Measurements from ENCODE around the gene DNAAF2. TPM values are rescaled to one million over a fixed set of nuclear protein-coding genes. Genes with fewer than 3 reads are reported as not detected.
A peak's percentile ranks its signal among the peaks of the same experiment; 100 is the strongest.
"Not testable (repeated sequence)": the region's sequence is repeated elsewhere in the genome, so short reads cannot be mapped to it uniquely, and the experiment has no call there.

Gene DNAAF2
- total and polyA plus RNA-seq, 2 experiments from 2014 or later = 11.0 to 11.1 TPM

DNA sequence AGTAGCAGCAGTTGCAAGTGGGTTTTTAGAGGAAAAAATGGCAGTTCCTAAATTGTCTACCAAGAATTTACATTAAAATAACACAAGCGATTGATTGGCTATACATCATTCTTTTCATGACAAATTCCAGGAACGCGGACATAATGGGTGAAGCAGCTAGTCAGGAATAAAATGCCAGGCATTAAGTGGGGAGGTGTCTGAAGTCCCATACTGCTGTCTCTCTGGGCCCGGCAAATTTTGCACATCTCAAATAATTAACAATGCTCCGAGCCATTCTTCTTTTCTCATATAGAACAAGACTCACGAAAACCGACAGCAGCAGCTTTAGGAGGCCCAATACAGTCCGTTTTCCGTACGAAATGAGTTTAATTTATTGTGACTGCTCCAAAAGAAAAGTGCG is 15.3 kb downstream of the DNAAF2 start:
- Histone ChIP-seq H3K9me2 (ENCODE audit: insufficient read depth) (no peaks in the 10 kb centered on the region), H2AFZ (peak overlapping the region; percentile 75), H3K36me3 (ENCODE audit: low read depth) (peaks cover 18% of the 10 kb centered on the region), H3K9ac (peak overlapping the region; percentile 94), H3K27ac (peak overlapping the region; percentile 96), H3F3A (ENCODE audit: insufficient read depth) (peaks cover 63% of the 10 kb centered on the region), H3K79me2 (ENCODE audit: insufficient read depth) (peaks cover 83% of the 10 kb centered on the region), H3K9me3 (ENCODE audit: low read depth) (no peaks in the 10 kb centered on the region), H3K27me3 (replicated peaks; ENCODE audit: insufficient read depth) (no peaks in the 10 kb centered on the region), H3K4me3 (peak overlapping the region; percentile 90), H3K4me2 (ENCODE audit: unreplicated experiment) (peak overlapping the region; percentile 85), H4K20me1 (ENCODE audit: insufficient read depth) (no peaks in the 10 kb centered on the region), H3K4me1 (ENCODE audit: insufficient read depth) (peaks cover 51% of the 10 kb centered on the region)
- peak; percentile 19 for DNase-seq
- TF ChIP-seq EZH2 (IDR thresholded peaks at IDR 0.05; ENCODE audit: insufficient read depth, poor library complexity, severe bottlenecking) (no peak), EZH2phosphoT487 (IDR thresholded peaks at IDR 0.05; ENCODE audit: insufficient read depth, low read depth) (no peak)
- 5 to 6% methylated on average over 11 of the region's 11 CpGs for WGBS, 2 experiments (ENCODE audit: low coverage in 1 of 2, low lambda C conversion rate in 2 of 2, missing lambda C conversion rate in 2 of 2)
- in situ Hi-C loops (cut with MboI) = no loop called here

DNA sequence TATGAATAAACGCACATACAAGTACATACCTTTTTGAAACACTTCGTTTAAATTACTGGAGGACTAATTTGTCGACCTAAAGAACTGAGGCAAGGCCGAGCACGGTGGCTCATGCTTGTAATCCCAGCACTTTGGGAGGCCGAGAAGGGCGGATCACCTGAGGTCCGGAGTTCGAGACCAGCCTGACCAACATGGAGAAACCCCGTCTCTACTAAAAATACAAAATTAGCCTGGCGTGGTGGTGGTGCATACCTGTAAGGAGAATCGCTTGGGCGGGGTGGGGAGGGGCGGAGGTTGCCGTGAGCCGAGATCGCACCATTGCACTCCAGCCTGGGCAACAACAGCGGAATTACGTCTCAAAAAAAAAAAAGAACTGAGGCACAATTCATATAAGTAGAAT is 15.8 kb downstream of the DNAAF2 start:
- H3K27me3 ChIP-seq (replicated peaks; ENCODE audit: insufficient read depth); H2AFZ ChIP-seq; H4K20me1 ChIP-seq (ENCODE audit: insufficient read depth); in situ Hi-C loops (cut with MboI); DNase-seq; H3K9me2 ChIP-seq (ENCODE audit: insufficient read depth); H3K9me3 ChIP-seq (ENCODE audit: low read depth): not testable (repeated sequence)
- H3K27ac ChIP-seq = peak overlapping the region; percentile 96
- H3K36me3 ChIP-seq (ENCODE audit: low read depth) = peaks cover 18% of the 10 kb centered on the region
- peaks cover 49% of the 10 kb centered on the region for H3K4me1 ChIP-seq (ENCODE audit: insufficient read depth)
- H3K79me2 ChIP-seq (ENCODE audit: insufficient read depth) = peaks cover 79% of the 10 kb centered on the region
- H3F3A ChIP-seq (ENCODE audit: insufficient read depth) = peaks cover 63% of the 10 kb centered on the region
- 81 to 84% methylated on average over 18 to 19 of the region's 19 CpGs for WGBS, 2 experiments (ENCODE audit: low coverage in 1 of 2, low lambda C conversion rate in 2 of 2, missing lambda C conversion rate in 2 of 2)
- peak overlapping the region; percentile 90 for H3K4me3 ChIP-seq
- H3K4me2 ChIP-seq (ENCODE audit: unreplicated experiment) = peak overlapping the region; percentile 85
- H3K9ac ChIP-seq = peak overlapping the region; percentile 94

DNA sequence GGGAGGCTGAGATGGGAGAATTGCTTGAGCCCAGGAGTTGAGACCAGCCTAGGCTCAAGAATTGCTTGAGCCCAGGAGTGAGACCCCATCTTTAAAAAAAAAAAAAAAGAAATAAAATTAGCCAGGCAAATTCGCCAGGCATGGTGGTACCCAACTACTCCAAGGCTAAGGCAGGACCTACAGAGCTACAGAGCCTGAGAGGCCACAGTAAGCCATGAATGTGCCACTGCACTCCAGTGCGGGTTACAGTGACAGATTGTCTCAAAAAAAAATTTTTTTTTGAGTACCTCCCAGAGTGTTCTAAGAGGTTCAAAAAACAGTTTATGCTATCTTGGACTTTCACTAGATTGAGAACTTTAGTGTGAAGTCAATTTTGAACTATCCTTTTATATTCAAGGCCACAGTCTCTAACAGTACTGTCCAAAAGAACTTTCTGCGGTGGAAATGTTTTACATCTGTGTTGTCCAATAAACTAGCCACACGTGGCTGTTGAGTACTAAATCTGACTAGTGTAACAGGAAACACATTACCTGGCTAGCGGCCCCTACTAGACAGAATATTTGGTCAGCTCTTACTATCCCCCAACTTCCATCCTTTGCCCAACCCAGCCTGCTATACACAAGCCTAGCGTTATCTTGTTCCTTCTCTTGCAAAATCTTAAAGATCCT is 17.1 kb downstream of the DNAAF2 start:
- Histone ChIP-seq H3K4me2 (ENCODE audit: unreplicated experiment) (peak overlapping the region; percentile 85), H3K79me2 (ENCODE audit: insufficient read depth) (peaks cover 70% of the 10 kb centered on the region), H3K9me2 (ENCODE audit: insufficient read depth) (no peaks in the 10 kb centered on the region), H3F3A (ENCODE audit: insufficient read depth) (peaks cover 53% of the 10 kb centered on the region), H3K4me1 (ENCODE audit: insufficient read depth) (peaks cover 36% of the 10 kb centered on the region), H3K4me3 (peak overlapping the region; percentile 46; the same call in 1 of the 2 replicates), H3K36me3 (ENCODE audit: low read depth) (peaks cover 18% of the 10 kb centered on the region), H3K27me3 (replicated peaks; ENCODE audit: insufficient read depth) (no peaks in the 10 kb centered on the region), H2AFZ (no peak overlapping the region), H3K9me3 (ENCODE audit: low read depth) (no peaks in the 10 kb centered on the region), H4K20me1 (ENCODE audit: insufficient read depth) (no peaks in the 10 kb centered on the region), H3K27ac (peak overlapping the region; percentile 66), H3K9ac (no peak overlapping the region)
- DNase-seq = no peak
- TF ChIP-seq EZH2phosphoT487 (IDR thresholded peaks at IDR 0.05; ENCODE audit: insufficient read depth, low read depth) (no peak), EZH2 (IDR thresholded peaks at IDR 0.05; ENCODE audit: insufficient read depth, poor library complexity, severe bottlenecking) (no peak)
- 91 to 93% methylated on average over 6 of the region's 6 CpGs for WGBS, 2 experiments (ENCODE audit: low coverage in 1 of 2, low lambda C conversion rate in 2 of 2, missing lambda C conversion rate in 2 of 2)
- in situ Hi-C loops (cut with MboI) = no loop called here

DNA sequence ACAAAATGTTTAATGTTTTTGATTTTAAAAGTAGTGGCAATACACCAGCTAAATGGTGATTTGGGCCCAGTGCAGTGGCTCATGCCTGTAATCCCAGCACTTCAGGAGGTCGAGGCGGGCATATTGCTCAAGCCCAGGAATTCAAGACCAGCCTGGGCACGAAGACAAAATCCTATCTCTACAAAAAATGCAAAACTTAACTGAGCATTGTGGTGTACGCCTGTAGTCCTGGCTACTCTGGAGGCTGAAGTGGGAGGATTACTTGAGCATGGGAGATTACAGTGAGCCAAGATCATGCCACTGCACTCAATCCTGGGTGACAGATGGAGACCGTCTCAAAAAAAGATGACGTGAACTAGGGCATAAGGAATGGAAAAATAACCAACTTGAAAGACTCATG is 19.3 kb downstream of the DNAAF2 start:
- Histone ChIP-seq H3K27ac (no peak overlapping the region), H4K20me1 (ENCODE audit: insufficient read depth) (no peaks in the 10 kb centered on the region), H3K36me3 (ENCODE audit: low read depth) (peaks cover 18% of the 10 kb centered on the region), H3K79me2 (ENCODE audit: insufficient read depth) (peaks cover 57% of the 10 kb centered on the region), H3F3A (ENCODE audit: insufficient read depth) (peaks cover 51% of the 10 kb centered on the region), H3K4me3 (no peak overlapping the region), H3K4me1 (ENCODE audit: insufficient read depth) (peaks cover 24% of the 10 kb centered on the region), H2AFZ (no peak overlapping the region), H3K9ac (no peak overlapping the region), H3K4me2 (ENCODE audit: unreplicated experiment) (no peak overlapping the region), H3K9me2 (ENCODE audit: insufficient read depth) (no peaks in the 10 kb centered on the region), H3K27me3 (replicated peaks; ENCODE audit: insufficient read depth) (no peaks in the 10 kb centered on the region), H3K9me3 (ENCODE audit: low read depth) (no peaks in the 10 kb centered on the region)
- TF ChIP-seq EZH2phosphoT487 (IDR thresholded peaks at IDR 0.05; ENCODE audit: insufficient read depth, low read depth) = no peak
- no peak for TF ChIP-seq EZH2 (IDR thresholded peaks at IDR 0.05; ENCODE audit: insufficient read depth, poor library complexity, severe bottlenecking)
- in situ Hi-C loops (cut with MboI) = no loop called here
- 92% methylated on average over 6 of the region's 6 CpGs for WGBS, 2 experiments (ENCODE audit: low coverage in 1 of 2, low lambda C conversion rate in 2 of 2, missing lambda C conversion rate in 2 of 2)
- no peak for DNase-seq

Measured in GM23248 (cell line).